Activated naive CD8-positive, alpha-beta T cell treated with anti-CD3 and anti-CD28 coated beads, Interleukin-2, amount 50 U/mL, for 24 hours (primary cell): ENCODE measurements around the gene HS1BP3.
A peak's percentile ranks its signal among the peaks of the same experiment; 100 is the strongest.

Source experiments
- ATAC-seq: fragments of 150-1000 bp; cut with Tn5 transposase; one replicate; pipeline ENCODE4 v1.10.0; 2021
- DNase-seq: peaks from one replicate; pipeline ENCODE4 v3.0.0; 2021
- H3K27ac Mint-ChIP-seq: one replicate; pipeline ENCODE4 v1.8.0; 2021; ENCODE audit warnings: mild to moderate bottlenecking, mixed read lengths
- H3K27me3 Mint-ChIP-seq: one replicate; pipeline ENCODE4 v1.8.0; 2021; ENCODE audit warnings: mixed read lengths
- H3K36me3 Mint-ChIP-seq: one replicate; pipeline ENCODE4 v1.8.0; 2021; ENCODE audit warnings: low read depth, mixed read lengths
- H3K4me1 Mint-ChIP-seq: one replicate; pipeline ENCODE4 v1.8.0; 2021; ENCODE audit warnings: mixed read lengths
- H3K4me3 Mint-ChIP-seq: one replicate; pipeline ENCODE4 v1.8.0; 2021; ENCODE audit warnings: mild to moderate bottlenecking, moderate library complexity, mixed read lengths
- H3K9me3 Mint-ChIP-seq: one replicate; pipeline ENCODE4 v1.8.0; 2021; ENCODE audit warnings: mixed read lengths

The HS1BP3 gene

GRCh38 chr2:20661421-20662307 is 10.8 kb upstream of the HS1BP3 start:
- H3K27ac Mint-ChIP-seq = no peak overlapping the region
- peaks cover 7% of the 10 kb centered on the region for H3K4me1 Mint-ChIP-seq
- DNase-seq = peak; percentile 62
- no peaks in the 10 kb centered on the region for H3K9me3 Mint-ChIP-seq
- H3K4me3 Mint-ChIP-seq = no peak overlapping the region
- peak; percentile 55 for ATAC-seq
- H3K27me3 Mint-ChIP-seq = peaks cover 69% of the 10 kb centered on the region
- no peaks in the 10 kb centered on the region for H3K36me3 Mint-ChIP-seq

- Mint-ChIP-seq H3K4me1 (peaks cover 3% of the 10 kb centered on the region), H3K9me3 (no peaks in the 10 kb centered on the region), H3K27me3 (peaks cover 62% of the 10 kb centered on the region)
Measured at GRCh38 chr2:20660506-20661420, 9.9 kb upstream of the HS1BP3 start.

GRCh38 chr2:20657522-20658235 is 6.8 kb upstream of the HS1BP3 start:
- Mint-ChIP-seq H3K4me1 (no peaks in the 10 kb centered on the region), H3K27ac (no peak overlapping the region), H3K36me3 (no peaks in the 10 kb centered on the region), H3K4me3 (no peak overlapping the region), H3K9me3 (no peaks in the 10 kb centered on the region), H3K27me3 (peaks cover 34% of the 10 kb centered on the region)
- no peak for DNase-seq
- no peak for ATAC-seq

More at GRCh38 chr2:20660506-20661420, 9.9 kb upstream of the HS1BP3 start:
- DNase-seq (no peak), ATAC-seq (no peak)
- H3K36me3 Mint-ChIP-seq = no peaks in the 10 kb centered on the region
- no peak overlapping the region for H3K4me3 Mint-ChIP-seq
- no peak overlapping the region for H3K27ac Mint-ChIP-seq

- no peak overlapping the region for H3K27ac Mint-ChIP-seq
- ATAC-seq (no peak), DNase-seq (no peak)
- H3K27me3 Mint-ChIP-seq = peaks cover 24% of the 10 kb centered on the region
- no peaks in the 10 kb centered on the region for H3K36me3 Mint-ChIP-seq
- no peaks in the 10 kb centered on the region for H3K9me3 Mint-ChIP-seq
- H3K4me1 Mint-ChIP-seq = peaks cover 3% of the 10 kb centered on the region
- no peak overlapping the region for H3K4me3 Mint-ChIP-seq
Measured at GRCh38 chr2:20656561-20656960, 5.7 kb upstream of the HS1BP3 start.

- H3K36me3 Mint-ChIP-seq = no peaks in the 10 kb centered on the region
- H3K9me3 Mint-ChIP-seq = no peaks in the 10 kb centered on the region
- no peak overlapping the region for H3K27ac Mint-ChIP-seq
- H3K4me1 Mint-ChIP-seq = peaks cover 17% of the 10 kb centered on the region
- H3K4me3 Mint-ChIP-seq = no peak overlapping the region
- no peak for ATAC-seq
- no peak for DNase-seq
- peaks cover 9% of the 10 kb centered on the region for H3K27me3 Mint-ChIP-seq
Measured at GRCh38 chr2:20654535-20654813, 3.6 kb upstream of the HS1BP3 start.

GRCh38 chr2:20653695-20654534 is 3.0 kb upstream of the HS1BP3 start:
- Mint-ChIP-seq H3K36me3 (no peaks in the 10 kb centered on the region), H3K9me3 (no peaks in the 10 kb centered on the region), H3K27ac (no peak overlapping the region), H3K27me3 (peaks cover 6% of the 10 kb centered on the region), H3K4me1 (peaks cover 22% of the 10 kb centered on the region), H3K4me3 (no peak overlapping the region)
- ATAC-seq (no peak), DNase-seq (no peak)

GRCh38 chr2:20652673-20653575 is 2.0 kb upstream of the HS1BP3 start:
- Mint-ChIP-seq H3K4me3 (no peak overlapping the region), H3K4me1 (peaks cover 30% of the 10 kb centered on the region), H3K27ac (no peak overlapping the region), H3K36me3 (no peaks in the 10 kb centered on the region), H3K27me3 (peaks cover 3% of the 10 kb centered on the region), H3K9me3 (no peaks in the 10 kb centered on the region)
- no peak for ATAC-seq
- DNase-seq = no peak

- H3K27ac Mint-ChIP-seq = no peak overlapping the region
- H3K4me3 Mint-ChIP-seq = peak overlapping the region; percentile 39
- peaks cover under 1% of the 10 kb centered on the region for H3K27me3 Mint-ChIP-seq
- no peaks in the 10 kb centered on the region for H3K36me3 Mint-ChIP-seq
- ATAC-seq = no peak
- peaks cover 32% of the 10 kb centered on the region for H3K4me1 Mint-ChIP-seq
- H3K9me3 Mint-ChIP-seq = no peaks in the 10 kb centered on the region
- no peak for DNase-seq
Measured at GRCh38 chr2:20652141-20652540, 1.2 kb upstream of the HS1BP3 start.

GRCh38 chr2:20651731-20652099 is 817 bp upstream of the HS1BP3 start:
- peaks cover 32% of the 10 kb centered on the region for H3K4me1 Mint-ChIP-seq
- H3K36me3 Mint-ChIP-seq = no peaks in the 10 kb centered on the region
- DNase-seq (no peak), ATAC-seq (no peak)
- H3K9me3 Mint-ChIP-seq = no peaks in the 10 kb centered on the region
- no peak overlapping the region for H3K27ac Mint-ChIP-seq
- H3K4me3 Mint-ChIP-seq = peak overlapping the region; percentile 80
- H3K27me3 Mint-ChIP-seq = no peaks in the 10 kb centered on the region

GRCh38 chr2:20650393-20650876 is 463 bp downstream of the HS1BP3 start:
- peak; percentile 11 for ATAC-seq
- no peak for DNase-seq
- H3K9me3 Mint-ChIP-seq = no peaks in the 10 kb centered on the region
- peaks cover 32% of the 10 kb centered on the region for H3K4me1 Mint-ChIP-seq
- H3K36me3 Mint-ChIP-seq = no peaks in the 10 kb centered on the region
- H3K27ac Mint-ChIP-seq = peak overlapping the region; percentile 20
- peak overlapping the region; percentile 81 for H3K4me3 Mint-ChIP-seq
- H3K27me3 Mint-ChIP-seq = no peaks in the 10 kb centered on the region

GRCh38 chr2:20649976-20650375 is 922 bp downstream of the HS1BP3 start:
- peak overlapping the region; percentile 20 for H3K27ac Mint-ChIP-seq
- H3K36me3 Mint-ChIP-seq = no peaks in the 10 kb centered on the region
- peak overlapping the region; percentile 81 for H3K4me3 Mint-ChIP-seq
- DNase-seq = no peak
- no peaks in the 10 kb centered on the region for H3K9me3 Mint-ChIP-seq
- H3K27me3 Mint-ChIP-seq = no peaks in the 10 kb centered on the region
- peaks cover 32% of the 10 kb centered on the region for H3K4me1 Mint-ChIP-seq
- ATAC-seq = no peak

GRCh38 chr2:20649576-20649975 is 1.3 kb downstream of the HS1BP3 start:
- DNase-seq = no peak
- peak overlapping the region; percentile 81 for H3K4me3 Mint-ChIP-seq
- no peak for ATAC-seq
- no peak overlapping the region for H3K27ac Mint-ChIP-seq
- no peaks in the 10 kb centered on the region for H3K27me3 Mint-ChIP-seq
- H3K9me3 Mint-ChIP-seq = no peaks in the 10 kb centered on the region
- no peaks in the 10 kb centered on the region for H3K36me3 Mint-ChIP-seq
- peaks cover 32% of the 10 kb centered on the region for H3K4me1 Mint-ChIP-seq

GRCh38 chr2:20648831-20649230 is 2.1 kb downstream of the HS1BP3 start:
- Mint-ChIP-seq H3K27ac (no peak overlapping the region), H3K9me3 (no peaks in the 10 kb centered on the region), H3K4me1 (peaks cover 32% of the 10 kb centered on the region), H3K27me3 (no peaks in the 10 kb centered on the region), H3K36me3 (peaks cover 6% of the 10 kb centered on the region), H3K4me3 (no peak overlapping the region)
- ATAC-seq (no peak), DNase-seq (no peak)
